Activated T-cell treated with anti-CD3 and anti-CD28 coated beads, Interleukin-2, amount 50 U/mL, for 1 hour (primary cell): Measurements from ENCODE around the gene PCDHB7.
"Not testable (repeated sequence)": the region's sequence is repeated elsewhere in the genome, so short reads cannot be mapped to it uniquely, and the experiment has no call there.

Experiments
- DNase-seq: peaks from one replicate; pipeline ENCODE4 v3.0.0-alpha.2; 2020

Gene PCDHB7

GRCh38 chr5:141172381-141173204 lies at the start of gene PCDHB7:
PCDHB7 (plus strand) TSS chr5:141172644; CDS start chr5:141172836, 192 bp downstream.
- no peak for DNase-seq

GRCh38 chr5:141123396-141124135 lies 48.9 kb upstream of the PCDHB7 start:
- not testable (repeated sequence) for DNase-seq

GRCh38 chr5:141127305-141127704 lies 45.1 kb upstream of the PCDHB7 start:
- DNase-seq: no peak

- no peak for DNase-seq
Measured at GRCh38 chr5:141135030-141135717, 37.3 kb upstream of the PCDHB7 start, which contains the start of gene PCDHB5. PCDHB5 (plus strand) TSS chr5:141135206; CDS start chr5:141135435, 229 bp downstream.

- no peak for DNase-seq
Measured at GRCh38 chr5:141135718-141136266, 36.7 kb upstream of the PCDHB7 start.

GRCh38 chr5:141137346-141137745 lies 35.1 kb upstream of the PCDHB7 start:
- not testable (repeated sequence) for DNase-seq

GRCh38 chr5:141149812-141150211 lies 22.6 kb upstream of the PCDHB7 start, which contains the start of gene PCDHB6:
PCDHB6 (plus strand) TSS chr5:141150057; CDS start chr5:141150258, 201 bp downstream.
- no peak for DNase-seq

GRCh38 chr5:141150224-141150992 lies 22.0 kb upstream of the PCDHB7 start:
- no peak for DNase-seq

GRCh38 chr5:141150993-141151325 lies 21.5 kb upstream of the PCDHB7 start:
- DNase-seq: no peak

- not testable (repeated sequence) for DNase-seq
Measured at GRCh38 chr5:141151632-141152031, 20.8 kb upstream of the PCDHB7 start.

GRCh38 chr5:141152096-141152495 lies 20.3 kb upstream of the PCDHB7 start:
- not testable (repeated sequence) for DNase-seq

- no peak for DNase-seq
Measured at GRCh38 chr5:141155540-141156374, 16.7 kb upstream of the PCDHB7 start.

- DNase-seq: not testable (repeated sequence)
Measured at GRCh38 chr5:141157356-141157755, 15.1 kb upstream of the PCDHB7 start.

GRCh38 chr5:141157901-141158300 lies 14.5 kb upstream of the PCDHB7 start:
- not testable (repeated sequence) for DNase-seq

GRCh38 chr5:141174291-141175104 lies 2.1 kb downstream of the PCDHB7 start:
- DNase-seq: not testable (repeated sequence)

- DNase-seq: no peak
Measured at GRCh38 chr5:141175933-141176332, 3.5 kb downstream of the PCDHB7 start.

- DNase-seq: not testable (repeated sequence)
Measured at GRCh38 chr5:141177577-141178191, 5.2 kb downstream of the PCDHB7 start, which contains the start of gene PCDHB8. PCDHB8 (plus strand) TSS chr5:141177790; CDS start chr5:141178035, 245 bp downstream.

GRCh38 chr5:141179371-141179770 lies 6.9 kb downstream of the PCDHB7 start:
- DNase-seq: not testable (repeated sequence)

- not testable (repeated sequence) for DNase-seq
Measured at GRCh38 chr5:141179876-141180275, 7.4 kb downstream of the PCDHB7 start.

- no peak for DNase-seq
Measured at GRCh38 chr5:141180313-141180712, 7.9 kb downstream of the PCDHB7 start.
